Hippocampal formation (tissue), 2 donors: ENCODE data around the gene GAS2L1.

ENCODE experiments used
- DNase-seq, 2 donors: peaks; one replicate each; lab custom pipeline; 2025; lab: John Stamatoyannopoulos, UW

Gene GAS2L1

GRCh38 chr22:29327089-29327764 lies 20.8 kb downstream of the GAS2L1 start:
- no peak for DNase-seq

DNA sequence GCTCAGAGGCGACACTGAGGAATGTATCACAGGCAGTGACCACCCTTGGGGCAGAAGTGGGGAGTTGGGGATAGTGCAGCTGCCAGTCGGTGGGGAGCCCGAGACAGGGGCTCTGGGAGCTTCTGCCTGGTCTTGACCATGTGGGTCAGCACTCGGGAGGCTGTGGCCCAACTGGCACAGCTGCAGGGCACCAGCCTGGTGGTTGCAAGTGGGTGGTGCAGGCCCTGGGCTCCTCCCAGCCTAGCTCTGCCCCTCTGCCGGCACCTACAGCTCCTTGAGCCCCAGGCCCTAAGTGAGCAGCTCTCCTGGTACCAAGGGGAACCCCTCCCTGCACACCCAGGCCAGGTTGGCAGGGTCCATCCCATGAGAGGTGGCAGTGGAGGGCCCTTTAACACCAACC lies 21.6 kb downstream of the GAS2L1 start:
- no peak for DNase-seq

DNA sequence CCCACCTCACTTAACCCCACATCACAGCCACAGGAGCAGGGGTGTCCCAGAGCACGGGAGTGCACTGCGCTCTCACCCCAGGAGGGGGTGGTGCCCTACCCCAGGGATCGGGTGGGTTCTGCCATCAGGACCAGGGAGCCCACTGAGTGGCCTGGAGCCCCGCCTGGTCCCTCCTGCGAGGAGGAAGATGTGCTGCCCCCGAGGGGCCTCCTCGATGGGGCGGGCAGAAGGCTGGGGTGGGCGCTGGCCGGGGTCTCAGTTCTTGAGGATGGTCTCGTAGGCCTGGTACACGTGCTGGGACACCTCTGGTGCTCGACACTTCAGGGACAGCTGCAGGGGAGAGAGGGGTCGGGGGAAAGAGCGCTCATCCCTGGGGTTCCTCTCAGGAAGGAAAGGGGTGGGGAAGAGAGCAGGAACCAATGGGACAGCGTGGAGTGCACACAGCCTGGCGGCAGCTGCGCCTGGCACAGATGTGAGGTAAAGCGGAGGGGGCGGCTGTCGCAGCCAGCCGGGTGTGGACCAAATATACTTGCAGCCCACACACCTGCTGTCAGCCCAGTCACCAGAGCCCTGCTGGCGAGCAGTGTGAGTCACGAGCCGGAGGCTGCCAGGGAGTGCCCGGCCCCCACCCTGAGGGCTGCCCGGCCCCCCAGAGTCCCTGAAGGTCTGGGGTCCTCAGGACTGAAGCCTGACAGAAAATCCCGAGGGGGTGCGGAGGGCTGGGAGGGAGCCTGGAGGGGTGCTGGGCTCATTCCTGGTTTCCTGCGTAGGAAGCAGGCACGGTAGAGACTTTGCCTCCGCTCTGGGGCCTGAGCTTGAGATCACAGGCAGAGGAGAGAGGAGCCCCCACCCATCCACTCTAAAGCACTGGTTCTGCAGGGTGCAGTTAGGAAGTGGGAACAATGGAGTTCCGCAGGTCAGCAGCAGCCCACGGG lies 22.4 kb downstream of the GAS2L1 start:
- no peak for DNase-seq

GRCh38 chr22:29329581-29329980 lies 23.1 kb downstream of the GAS2L1 start:
- no peak for DNase-seq

DNA sequence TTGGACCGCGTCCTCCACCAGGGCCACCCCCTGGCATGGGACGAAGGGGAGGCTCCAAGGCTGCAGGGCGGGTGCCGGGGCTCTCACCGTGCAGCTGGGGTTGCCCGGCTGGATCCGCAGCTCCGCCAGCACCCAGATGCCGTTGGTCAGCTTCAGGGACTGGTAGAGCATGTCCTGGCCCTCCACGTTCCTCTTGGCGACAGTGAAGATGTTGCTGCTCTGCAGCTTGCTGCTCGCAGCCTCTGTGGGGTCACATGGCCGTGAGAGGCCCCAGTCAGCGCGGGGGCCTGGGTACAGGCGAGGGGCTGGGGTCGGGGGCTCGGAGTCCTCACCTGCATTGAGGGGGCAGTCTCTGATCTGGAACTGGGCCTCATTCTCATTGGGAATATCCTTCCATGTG lies 23.8 kb downstream of the GAS2L1 start:
- no peak for DNase-seq

DNA sequence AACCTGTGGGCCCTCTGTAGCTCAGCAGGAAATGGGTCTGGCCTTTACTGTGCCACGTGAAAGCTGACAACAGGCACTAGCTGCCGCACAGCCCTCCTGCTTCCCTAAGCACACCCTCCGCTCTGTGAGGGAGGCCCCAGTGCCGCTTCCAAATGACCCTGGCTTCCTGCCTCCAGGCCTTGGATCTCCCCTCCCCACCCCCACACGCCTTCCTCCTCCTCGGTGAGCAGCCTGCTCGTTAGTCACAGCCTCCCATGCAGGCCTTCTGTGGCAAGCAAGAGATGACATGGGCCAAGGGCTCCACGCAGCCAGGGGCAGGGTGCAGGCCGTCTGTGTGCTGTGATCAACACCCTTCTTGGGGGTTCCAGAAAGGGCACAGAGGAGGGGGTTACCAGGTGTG lies 24.3 kb downstream of the GAS2L1 start:
- DNase-seq = no peak

DNA sequence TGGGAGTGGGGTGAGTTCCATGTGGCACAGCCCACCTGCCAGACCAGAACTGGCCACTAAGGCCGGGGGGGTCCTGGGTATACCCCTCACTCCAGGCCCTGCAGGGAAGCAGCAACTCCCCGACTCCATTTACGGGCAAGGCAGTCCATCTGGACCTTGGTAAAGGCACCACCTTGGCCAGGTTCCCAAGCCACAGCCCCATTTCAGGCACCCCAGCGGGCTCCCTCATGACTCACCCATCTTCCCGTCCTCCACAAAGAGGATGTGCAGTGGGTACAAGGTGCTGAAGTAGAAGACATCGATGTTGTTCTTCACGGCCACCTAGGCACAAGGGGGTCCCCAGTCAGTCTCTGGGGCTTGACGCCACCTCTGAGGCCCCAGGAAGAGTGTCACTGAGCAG lies 24.8 kb downstream of the GAS2L1 start:
- no peak for DNase-seq

DNA sequence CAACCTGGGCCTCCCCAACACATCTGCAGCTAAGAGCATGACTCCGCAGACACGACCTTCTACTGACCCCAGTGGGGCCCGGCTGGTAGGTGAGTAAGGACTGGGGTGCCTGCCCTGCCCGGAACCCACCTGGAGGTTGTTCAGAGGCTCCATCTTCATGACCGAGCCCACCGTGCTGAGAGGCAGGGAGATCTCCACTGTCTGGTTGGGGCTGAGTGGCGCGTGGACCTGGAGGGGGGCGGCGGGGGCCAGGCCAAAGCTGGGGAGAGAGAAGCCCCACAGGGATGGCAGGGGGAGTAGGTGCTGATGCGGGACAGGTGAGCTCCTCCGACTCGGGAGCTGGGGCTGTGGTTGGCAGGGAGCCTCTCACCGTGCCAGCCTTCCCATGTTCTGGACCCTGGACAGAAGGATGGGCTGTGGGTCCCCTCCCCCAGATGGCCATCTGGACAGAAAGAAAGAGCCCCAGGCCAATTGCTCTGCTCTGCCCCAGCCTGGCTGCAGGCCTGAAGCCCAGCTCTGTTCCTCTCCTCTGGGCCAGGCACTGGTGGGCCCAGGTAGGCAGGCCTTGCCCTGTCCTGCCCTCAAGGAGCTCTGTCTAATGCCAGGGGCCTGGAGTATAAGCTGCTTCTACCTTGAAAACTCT lies 25.3 kb downstream of the GAS2L1 start:
- DNase-seq = no peak

- DNase-seq = no peak
Measured at GRCh38 chr22:29332886-29333496, 26.5 kb downstream of the GAS2L1 start.

DNA sequence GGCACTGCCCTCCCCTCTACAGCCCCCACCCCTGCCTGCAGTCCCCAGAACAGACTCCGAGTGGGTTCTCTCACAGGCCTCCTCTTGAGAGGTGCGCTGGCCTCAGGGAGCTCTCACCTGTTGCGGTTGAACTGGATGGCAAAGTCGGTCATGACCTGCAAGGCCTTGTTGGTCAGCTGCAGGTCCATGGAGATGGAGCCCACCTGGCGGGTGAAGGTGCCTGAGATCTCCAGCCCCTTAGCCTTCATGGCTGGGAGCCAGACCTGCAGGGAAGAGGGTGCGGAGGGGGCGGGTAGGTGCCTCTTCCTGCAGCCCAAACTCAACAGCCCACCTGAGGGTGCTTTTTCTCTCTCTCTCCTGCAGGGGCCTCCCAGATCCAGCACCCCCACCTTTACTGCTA lies 27.7 kb downstream of the GAS2L1 start:
- DNase-seq = no peak

DNA sequence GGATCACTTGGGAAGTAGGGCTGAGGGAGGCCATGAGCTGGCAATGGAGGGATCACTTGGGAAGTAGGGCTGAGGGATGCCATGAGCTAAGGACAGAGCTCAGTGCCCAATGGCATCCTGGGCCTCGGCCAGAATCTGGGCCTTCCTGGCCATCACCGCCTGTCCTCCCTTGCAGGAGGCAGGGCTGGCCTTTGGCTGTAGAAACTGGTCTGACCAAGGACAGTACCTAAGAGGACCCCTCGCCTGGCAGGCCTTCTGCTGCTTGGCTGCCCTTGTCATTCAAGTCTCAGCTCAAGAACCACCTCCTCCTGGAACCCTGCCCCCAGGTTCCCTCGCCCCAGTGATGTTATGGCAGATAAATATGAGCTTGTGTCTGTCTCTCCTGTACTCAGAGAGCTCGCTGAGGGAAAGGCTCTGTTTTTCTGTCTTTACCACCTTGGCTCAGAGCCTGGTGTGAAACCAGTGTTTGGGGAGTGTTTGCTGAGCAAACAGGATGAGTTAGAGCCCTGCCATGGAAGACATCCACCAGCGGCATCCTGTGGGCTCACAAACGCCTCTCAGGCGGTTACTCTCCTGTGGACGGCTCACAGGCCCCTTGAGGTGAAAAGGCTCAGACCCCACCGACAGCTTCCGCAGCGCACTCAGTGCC lies 28.4 kb downstream of the GAS2L1 start:
- no peak for DNase-seq

GRCh38 chr22:29335656-29336055 lies 29.2 kb downstream of the GAS2L1 start:
- no peak for DNase-seq

- no peak for DNase-seq
Measured at GRCh38 chr22:29336751-29337490, 30.5 kb downstream of the GAS2L1 start.

- DNase-seq = no peak
Measured at GRCh38 chr22:29337631-29338284, 31.3 kb downstream of the GAS2L1 start.

- DNase-seq = no peak
Measured at GRCh38 chr22:29338398-29338797, 31.9 kb downstream of the GAS2L1 start.

- no peak for DNase-seq
Measured at GRCh38 chr22:29339381-29340235, 33.2 kb downstream of the GAS2L1 start.

- DNase-seq = no peak
Measured at GRCh38 chr22:29340566-29340965, 34.1 kb downstream of the GAS2L1 start.

- no peak for DNase-seq
Measured at GRCh38 chr22:29341056-29341848, 34.8 kb downstream of the GAS2L1 start.

- no peak for DNase-seq
Measured at GRCh38 chr22:29341849-29342127, 35.3 kb downstream of the GAS2L1 start.
